DLD1 (cell line): ENCODE measurements around the gene MEIOC.
"Not testable (repeated sequence)": the region's sequence is repeated elsewhere in the genome, so short reads cannot be mapped to it uniquely, and the experiment has no call there.

ENCODE experiments used
- in situ Hi-C: cut with HindIII; loops from 2 replicates; pipeline ENCODE4 v1.10.0; 2017; ENCODE audit warnings: low sequenced_read_pairs

MEIOC gene

DNA sequence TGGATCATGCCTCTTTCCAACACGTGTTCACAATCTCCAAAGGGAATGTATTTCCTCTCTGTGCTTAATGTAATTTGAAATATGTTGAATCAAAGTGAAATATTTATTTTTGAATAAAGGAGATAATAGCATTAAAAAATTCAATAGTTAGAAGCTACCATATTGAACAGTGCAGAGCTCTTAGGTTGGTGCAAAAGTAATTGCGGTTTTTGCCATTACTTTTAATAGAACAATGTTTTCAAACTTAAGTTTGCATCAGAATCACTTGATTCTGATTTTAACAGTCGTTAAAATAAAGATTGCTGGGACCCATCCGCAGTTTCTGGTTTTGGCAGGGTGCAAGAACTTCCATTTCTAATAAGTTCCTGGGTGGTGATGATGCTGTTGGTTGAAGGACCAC, 10.0 kb upstream of the MEIOC start:
- in situ Hi-C loops: no loop called here

DNA sequence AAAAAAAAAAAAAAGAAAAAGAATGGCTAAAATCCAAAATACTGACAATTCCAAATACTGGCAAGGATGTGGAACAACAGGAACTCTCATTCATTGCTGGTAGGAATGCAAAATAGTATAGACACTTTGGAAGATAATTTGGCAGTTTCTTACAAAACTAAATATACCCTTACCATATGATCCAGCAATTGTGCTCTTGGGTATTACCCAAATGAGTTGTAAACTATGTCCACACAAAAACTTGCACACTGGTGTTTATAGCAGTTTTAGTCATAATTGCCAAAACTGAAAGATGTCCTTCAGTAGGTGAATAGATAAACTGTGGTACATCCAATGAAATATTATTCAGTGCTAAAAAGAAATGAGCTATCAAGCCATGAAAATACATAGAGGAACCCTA, 8.5 kb upstream of the MEIOC start:
- in situ Hi-C loops: no loop called here

DNA sequence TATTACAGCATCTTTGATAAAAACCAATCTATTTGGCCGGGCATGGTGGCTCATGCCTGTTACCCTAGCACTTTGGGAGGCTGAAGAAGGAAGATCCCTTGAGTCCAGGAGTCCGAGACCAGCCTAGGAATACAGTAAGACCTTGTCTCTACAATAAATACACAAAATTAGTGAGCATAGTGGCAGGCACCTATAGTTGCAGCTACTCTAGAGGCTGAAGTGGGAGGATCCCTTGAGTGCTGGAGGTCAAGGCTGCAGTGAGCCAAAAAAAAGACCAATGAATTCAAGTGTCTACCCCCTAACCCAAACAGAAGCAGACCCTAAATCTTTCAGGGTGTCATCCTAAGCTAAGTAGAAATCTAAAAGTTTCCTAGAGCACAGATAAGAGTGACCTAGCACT, 7.3 kb upstream of the MEIOC start:
- in situ Hi-C loops: no loop called here

DNA sequence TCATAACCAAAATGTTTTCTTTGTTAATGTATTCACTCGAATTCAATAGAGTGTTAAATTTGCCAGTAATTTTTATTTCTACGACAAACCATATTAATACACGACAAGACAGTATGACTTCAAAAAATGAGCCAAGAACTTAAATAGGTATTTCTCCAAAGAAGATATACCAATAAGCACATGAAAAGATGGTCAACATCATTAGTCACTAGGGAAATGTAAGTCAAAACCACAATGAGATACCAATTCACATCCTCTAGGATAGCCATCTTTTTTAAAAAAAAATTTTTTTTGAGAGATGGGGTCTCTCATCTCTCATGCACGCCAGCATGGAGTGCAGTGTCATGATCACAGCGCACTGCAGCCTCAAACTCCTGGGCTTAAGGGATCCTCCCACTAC, 5.0 kb upstream of the MEIOC start:
- in situ Hi-C loops: loop anchor here (25.0 kb wide), 1 partner anchor 214 kb away; no protein-coding TSS in a partner anchor

DNA sequence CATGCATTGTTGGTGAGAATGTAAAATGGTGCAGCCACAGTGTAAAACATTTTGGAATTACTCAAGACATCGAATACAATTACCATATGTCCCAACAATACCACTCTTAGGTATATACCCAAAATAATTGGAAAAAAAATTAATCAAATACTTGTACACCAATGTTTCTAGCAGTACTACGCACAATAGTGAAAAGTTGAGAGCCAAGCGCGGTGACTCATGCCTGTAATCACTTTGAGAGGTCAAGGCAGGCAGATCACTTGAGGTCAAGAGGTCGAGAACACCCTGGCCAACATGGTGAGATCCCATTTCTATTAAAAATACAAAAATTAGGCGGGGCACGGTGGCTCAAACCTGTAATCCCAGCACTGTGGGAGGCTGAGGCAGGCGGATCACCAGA, 3.5 kb upstream of the MEIOC start:
- in situ Hi-C loops: loop anchor here (25.0 kb wide), 1 partner anchor 215 kb away; no protein-coding TSS in a partner anchor

DNA sequence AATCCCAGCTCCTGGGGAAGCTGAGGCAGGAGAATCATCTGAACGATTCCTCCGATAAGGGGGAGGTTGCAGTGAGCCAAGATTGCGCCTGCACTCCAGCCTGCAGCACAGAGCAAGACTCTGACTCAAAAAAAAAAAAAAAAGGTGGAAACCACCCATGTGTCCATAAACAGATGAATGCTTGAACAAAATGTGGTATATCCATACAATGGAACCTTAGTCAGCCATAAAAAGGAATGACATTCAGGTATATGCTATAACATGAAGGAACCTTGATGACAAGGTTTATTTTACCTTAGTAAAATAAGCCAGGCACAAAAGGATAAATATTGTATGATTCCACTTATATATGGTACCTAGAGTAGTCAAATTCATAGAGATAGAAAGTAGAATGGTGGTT, 2.9 kb upstream of the MEIOC start:
- in situ Hi-C loops: loop anchor here (25.0 kb wide), 1 partner anchor 216 kb away; no protein-coding TSS in a partner anchor

DNA sequence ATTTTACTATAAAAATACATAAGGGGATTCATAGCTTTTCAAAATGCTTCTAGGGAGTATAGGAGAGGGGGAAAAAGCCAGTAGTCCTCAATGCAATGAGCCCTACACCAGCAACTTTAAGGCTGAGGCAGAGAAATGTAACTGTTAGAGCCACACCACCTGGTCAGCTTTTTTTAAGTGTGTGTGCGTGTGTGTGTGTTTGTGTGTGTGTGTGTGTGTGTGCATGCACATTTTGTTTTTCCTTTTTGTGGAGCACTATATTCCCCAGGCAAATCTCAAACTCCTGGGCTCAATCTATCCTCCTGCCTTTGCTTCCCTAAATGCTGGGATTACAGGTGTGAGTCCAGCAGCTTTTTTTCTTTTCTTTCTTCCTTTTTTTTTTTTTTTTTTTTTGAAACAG, 2.3 kb upstream of the MEIOC start:
- in situ Hi-C loops: loop anchor here (25.0 kb wide), 1 partner anchor 217 kb away; no protein-coding TSS in a partner anchor

DNA sequence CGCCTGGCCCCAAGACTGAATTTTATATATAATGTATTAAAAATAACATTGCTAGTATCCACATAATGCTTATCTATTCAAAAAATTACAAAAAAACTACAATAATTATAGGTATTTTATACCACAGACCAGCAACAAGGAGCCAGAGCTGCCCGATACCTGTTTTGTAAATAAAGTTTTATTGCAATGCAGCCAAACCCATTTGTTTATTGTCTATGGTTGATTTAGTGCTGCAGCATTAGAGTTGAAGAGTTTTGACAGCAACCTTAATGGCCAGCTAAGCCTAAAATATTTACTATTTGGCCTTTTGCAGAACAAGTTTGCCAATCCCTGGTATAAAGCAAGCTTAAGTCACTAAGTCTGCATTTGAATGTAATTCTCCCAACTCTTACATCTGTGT, 5.6 kb downstream of the MEIOC start:
- in situ Hi-C loops: loop anchor here (25.0 kb wide), 1 partner anchor 225 kb away; no protein-coding TSS in a partner anchor

DNA sequence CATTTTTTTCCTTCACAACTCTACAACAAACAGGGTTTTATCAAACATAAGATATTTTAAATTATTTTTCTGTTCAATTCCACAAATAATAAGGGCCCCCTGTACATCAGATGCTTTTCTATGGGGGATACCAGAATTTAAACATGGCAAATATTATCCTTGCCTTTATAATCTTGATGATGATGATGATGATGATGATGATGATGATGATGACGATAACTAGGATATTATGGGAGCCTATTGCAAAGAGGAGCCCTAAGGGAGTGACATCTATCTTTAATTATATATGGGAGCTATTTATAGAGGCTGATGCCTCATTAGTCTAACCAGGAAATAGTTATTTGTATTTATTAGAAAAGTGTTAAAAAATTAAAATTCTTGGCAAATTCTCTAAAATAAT, 6.8 kb downstream of the MEIOC start:
- in situ Hi-C loops: loop anchor here (25.0 kb wide), 1 partner anchor 226 kb away; no protein-coding TSS in a partner anchor

DNA sequence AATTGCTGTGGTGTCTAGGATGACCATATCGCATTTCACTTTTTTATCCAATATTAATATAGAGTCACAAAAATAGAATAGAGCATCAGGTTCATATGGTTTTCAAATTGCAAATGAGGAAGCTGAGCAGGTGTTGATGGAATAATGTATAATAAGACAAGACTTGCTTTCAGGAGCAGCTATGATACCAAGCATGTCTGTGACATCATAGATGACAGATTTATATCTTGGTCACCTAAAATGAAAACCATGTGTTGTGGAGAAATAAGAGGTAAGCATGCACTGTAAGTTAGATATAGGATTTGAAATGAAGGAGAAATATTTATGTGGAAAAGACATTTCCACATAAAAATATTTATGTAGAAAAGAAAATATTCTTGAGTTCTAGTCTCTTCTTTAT, 8.6 kb downstream of the MEIOC start:
- in situ Hi-C loops: loop anchor here (25.0 kb wide), 1 partner anchor 228 kb away; no protein-coding TSS in a partner anchor

DNA sequence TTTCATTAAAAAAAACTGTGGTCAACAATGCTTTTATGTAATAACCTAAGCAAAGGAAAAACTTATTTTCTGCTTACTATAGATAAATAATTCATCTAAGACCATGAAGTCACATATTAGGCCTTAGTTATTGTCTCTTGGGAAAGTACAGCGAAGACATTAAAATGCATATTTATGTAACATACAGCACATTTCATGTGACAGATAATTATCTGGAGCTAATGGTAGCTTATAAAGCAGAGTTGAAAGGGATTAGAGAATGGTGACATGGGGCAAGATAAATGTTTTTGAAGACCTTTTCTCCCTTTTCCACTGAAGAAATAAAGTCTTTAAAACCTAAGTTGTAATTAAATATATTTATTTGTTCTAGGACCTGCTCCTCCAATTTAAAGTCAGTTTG, 9.7 kb downstream of the MEIOC start:
- in situ Hi-C loops: loop anchor here (25.0 kb wide), 1 partner anchor 229 kb away; no protein-coding TSS in a partner anchor

DNA sequence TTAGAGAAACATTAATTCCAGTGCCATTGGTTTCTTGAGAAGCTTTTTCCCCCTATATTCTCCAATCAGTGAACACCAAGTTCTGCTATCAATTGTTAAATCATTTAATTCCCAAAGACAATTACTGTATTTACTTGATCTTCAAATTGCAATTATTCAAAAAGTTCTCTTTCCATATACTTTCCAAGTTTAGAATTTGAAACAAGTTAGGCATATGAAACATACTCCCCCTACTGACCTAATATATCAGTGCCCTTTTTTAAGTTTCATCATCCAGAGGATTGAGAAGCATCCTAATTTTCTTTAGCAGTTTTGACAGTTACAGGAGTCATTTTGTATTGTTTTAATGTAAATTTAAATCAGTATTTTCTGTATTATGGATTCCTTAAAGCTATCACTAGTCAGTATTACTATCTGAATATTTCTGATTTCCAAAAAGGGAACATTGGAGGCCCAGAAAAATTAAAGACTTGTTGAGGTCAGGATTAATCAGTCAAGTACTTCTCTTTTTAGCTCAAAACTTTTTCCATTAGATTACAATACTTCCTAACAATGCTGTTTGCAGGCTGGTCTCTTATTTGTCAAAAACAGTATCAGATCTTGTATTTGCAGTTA, 16.3 kb downstream of the MEIOC start:
- in situ Hi-C loops: loop anchor here (25.0 kb wide), 1 partner anchor 235 kb away; no protein-coding TSS in a partner anchor

DNA sequence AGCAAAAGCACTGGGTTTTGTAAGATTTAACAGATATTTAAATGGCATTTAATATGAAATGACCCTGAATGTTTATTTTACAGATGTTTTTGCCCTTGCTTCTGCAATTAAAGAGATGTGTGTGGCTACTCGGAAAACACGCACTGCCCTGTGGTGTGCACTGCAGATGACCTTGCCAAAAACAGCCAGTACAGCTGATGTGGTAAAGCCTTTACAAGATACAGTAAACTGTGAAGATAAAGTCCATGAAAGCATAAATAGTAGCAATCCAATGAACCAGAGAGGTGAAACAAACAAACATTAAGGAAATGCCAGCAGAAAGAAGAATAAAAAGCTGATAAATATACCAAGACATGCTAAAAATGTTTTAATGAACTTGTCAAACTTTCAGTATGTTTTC, 17.6 kb downstream of the MEIOC start:
- in situ Hi-C loops: loop anchor here (25.0 kb wide), 1 partner anchor 237 kb away; no protein-coding TSS in a partner anchor

DNA sequence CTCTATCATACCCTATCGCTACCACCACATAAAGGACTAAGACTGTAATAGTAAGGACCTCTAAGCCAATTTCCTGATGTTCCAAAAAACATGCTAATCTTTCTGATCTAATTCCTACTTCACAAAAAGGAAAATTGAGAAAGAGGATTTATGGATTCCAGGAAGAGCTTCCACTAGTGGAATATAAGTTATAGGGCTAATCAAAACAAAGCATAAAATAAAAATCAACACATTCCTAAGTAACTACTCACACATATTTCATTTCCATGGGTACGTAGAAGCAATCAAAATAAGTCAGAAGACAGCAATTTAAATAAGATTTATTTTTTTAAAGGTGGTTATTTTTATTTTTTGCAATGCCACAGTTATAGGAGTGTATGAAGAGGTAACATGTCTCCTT, 20.9 kb downstream of the MEIOC start:
- in situ Hi-C loops: no loop called here

DNA sequence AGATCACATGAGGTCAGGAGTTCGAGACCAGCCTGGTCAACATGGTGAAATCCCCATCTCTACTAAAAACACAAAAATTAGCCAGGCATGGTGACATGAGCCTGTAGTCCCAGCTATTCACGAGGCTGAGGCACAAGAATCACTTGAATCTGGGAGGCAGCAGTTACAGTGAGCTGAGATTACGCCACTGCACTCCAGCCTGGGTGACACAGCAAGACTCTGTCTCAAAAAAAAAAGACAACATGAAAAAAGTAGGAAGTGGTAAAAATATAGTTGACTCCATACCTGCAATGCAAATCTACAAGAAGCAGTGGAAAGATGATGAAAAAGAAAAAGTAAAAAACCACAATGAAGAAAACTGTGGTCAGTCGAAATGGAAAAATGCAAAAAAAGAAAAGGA, 27.0 kb downstream of the MEIOC start:
- in situ Hi-C loops: not testable (repeated sequence)

DNA sequence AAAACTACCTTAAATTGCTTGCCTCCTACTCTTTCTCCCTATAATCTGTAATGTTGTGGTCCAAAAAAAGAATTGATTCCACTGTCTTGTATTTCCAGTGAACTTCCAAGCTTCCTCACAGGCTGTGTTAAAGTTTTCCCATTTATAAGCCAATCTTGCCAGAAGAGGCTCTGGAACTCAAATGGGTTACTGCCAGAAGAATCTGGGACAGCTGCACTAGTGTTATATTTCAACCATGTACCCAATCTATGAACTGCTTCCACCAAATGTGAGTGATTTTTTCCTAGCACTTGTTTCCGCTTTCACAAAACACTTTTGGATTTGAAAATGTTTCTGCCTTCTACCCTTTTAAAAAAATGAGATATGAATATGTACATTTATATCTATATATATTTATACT, 31.5 kb downstream of the MEIOC start:
- in situ Hi-C loops: no loop called here

DNA sequence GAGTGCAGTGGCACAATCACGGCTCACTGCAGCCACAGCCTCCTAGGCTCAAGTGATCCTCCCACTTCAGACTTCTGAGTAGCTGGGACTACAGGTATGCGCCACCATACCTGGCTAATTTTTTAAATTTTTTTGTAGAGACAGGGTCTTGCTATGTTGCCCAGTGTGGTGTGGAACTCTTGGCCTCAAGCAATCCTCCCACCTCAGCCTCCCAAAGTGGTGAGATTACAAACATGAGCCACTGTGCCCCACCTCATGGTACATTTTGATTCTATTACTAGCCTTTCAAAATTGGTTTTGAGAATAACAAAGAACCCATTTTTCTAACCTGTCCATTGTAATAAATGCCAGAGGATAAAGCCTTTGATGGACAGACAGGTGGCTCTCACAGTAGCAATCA, 31.9 kb downstream of the MEIOC start:
- in situ Hi-C loops: no loop called here

DNA sequence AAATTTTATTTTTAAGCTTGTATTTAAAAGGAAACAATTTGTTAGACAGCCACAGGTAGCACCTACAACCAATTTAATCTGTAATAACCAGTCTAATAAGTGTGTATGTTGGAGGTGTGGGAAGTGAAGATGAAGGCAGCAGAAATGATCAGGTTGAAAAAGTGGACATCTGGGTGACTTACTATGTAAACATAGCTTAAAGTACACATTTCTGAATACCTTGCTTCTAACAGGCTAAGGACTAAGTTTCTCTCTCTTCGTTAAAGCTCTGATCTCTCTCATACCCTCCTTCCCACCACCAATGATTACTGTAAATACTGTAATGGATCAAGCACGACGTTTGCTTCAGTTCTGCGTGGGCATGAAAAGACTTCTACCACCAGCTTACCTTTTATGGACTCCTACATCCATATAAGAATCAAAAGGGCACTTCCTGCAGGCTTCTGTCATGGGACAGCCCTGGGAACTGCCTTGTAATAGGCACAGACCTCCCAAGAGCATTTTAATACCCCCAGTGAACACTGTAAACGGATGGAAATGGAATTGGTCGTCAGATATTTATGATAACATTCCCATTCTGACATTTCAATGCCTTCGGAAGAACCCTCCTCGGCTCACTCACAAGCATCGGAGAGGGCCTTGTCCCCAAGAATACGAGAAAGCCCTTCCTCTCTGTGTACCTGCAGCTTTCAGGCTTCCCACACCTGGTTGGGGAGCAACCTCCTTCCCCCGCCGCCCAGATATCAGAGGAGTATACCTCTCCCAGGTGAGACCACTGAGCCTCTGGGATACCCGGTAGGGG, 32.6 kb downstream of the MEIOC start:
- in situ Hi-C loops: no loop called here

DNA sequence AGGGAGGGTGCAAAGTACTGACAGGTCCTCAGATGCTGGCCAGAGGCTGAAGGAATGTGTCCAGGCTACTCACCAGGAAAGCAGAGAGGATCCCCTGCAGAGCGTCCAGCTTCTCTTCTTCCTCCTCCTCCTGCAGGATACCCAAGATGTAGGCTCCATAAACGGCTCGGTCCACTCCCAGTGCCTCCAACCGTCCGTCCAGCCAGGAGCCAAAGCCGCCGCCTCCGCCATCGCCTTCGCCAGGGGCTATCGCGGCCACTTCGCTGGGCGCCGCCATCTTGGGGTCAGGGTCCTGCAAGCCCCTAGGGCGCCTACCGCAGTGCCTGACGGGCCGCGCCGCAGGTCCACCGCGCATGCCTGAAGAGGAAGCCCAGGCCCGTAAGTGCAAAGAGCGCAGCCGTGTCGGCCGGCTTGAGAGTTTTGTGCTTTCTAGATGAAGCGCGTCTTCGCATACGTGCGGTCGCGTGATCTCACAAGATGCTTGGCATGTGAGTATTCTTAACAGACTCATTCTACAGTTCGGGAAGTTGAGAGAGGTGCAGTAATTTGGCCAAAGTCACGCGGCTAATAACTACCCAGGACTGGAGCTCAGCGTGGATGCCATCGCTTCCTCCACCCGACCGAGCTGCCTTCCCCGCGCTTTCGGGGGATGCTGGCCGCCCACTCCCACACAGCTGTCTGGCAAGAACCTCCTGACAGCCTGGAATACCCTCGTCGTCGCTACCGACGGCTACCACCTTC, 33.4 kb downstream of the MEIOC start, which contains the start of gene CCDC43:
Gene CCDC43 (minus strand): TSS at position 300 of the 741 bp plus-strand sequence. CDS start 23 bp downstream, at position 277.
- in situ Hi-C loops: no loop called here

DNA sequence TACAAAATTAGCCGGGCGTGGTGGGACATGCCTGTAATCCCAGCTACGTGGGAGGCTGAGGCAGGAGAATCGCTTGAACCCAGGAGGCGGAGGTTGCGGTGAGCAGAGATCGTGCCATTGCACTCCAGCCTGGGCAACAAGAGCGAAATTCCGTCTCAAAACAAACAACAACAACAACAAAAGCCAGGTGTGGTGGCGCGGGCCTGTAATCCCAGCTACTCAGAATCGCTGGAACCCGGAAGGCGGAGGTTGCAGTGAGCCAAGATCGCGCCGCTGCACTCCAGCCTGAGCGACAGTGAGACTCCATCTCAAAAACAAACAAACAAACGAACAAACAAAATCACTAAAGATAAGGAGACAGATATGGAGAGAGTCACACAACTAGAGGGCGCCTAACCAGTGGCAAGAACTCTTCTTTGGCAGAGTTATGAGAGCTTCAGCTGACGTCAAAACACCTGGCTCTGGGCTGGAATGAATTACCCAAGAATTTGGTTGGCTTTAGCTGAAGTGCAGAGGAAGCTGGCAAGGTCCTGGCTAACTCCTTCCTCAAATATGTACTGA, 34.6 kb downstream of the MEIOC start:
- in situ Hi-C loops: not testable (repeated sequence)

DNA sequence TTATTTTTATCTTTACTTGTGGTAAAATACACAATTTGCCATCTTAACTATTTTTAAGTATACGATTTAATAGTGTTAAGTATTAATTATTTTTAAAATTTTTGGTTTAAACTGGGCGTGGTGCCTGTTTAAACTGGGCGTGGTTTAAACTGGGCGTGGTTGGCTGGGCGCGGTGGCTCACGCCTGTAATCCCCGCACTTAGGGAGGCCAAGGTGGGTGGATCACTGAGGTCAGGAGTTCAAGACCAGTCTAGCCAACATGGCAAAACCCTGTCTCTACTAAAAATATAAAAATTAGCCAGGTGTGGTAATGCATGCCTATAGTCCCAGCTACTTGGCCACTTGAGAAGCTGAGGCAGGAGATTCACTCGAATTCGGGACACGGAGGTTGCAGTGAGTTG, 37.3 kb downstream of the MEIOC start:
- in situ Hi-C loops: no loop called here
